ENCODE data around the gene TAF11L12.

- TF ChIP-seq CBX5 (CRISPR knock-in tag; IDR thresholded peaks at IDR 0.05; ENCODE audit: borderline replicate concordance) (no peak), CC2D1A (CRISPR knock-in tag; IDR thresholded peaks at IDR 0.05) (no peak), IKZF4 (CRISPR knock-in tag; IDR thresholded peaks at IDR 0.05; ENCODE audit: borderline replicate concordance, low read depth, not compliant biosample characterization) (no peak), POLR2A (IDR thresholded peaks at IDR 0.05; ENCODE audit: insufficient read depth in 1 of 2, low read depth in 2 of 2, low read length in 2 of 2) (no peak), KDM1A (CRISPR knock-in tag; IDR thresholded peaks at IDR 0.05) (no peak), NBN (conservative IDR thresholded peaks at IDR 0.05) (no peak), TBP (CRISPR knock-in tag; IDR thresholded peaks at IDR 0.05) (no peak), HNF4A (CRISPR knock-in tag; IDR thresholded peaks at IDR 0.05) (no peak), E2F1 (CRISPR knock-in tag; IDR thresholded peaks at IDR 0.05) (no peak), ZNF124 (CRISPR knock-in tag; IDR thresholded peaks at IDR 0.05) (no peak), CTCF (CRISPR knock-in tag; IDR thresholded peaks at IDR 0.05) (no peak), HNRNPUL1 (IDR thresholded peaks at IDR 0.05; ENCODE audit: low read depth, low read length) (no peak), SIN3A (IDR thresholded peaks at IDR 0.05; ENCODE audit: borderline replicate concordance, low read depth, low read length) (no peak)
These were observed 5.2 kb upstream of the TAF11L12 start for GRCh38 chr5:17604951-17605350.
